Measurements from ENCODE around the gene STON2.
A peak's percentile ranks its signal among the peaks of the same experiment; 100 is the strongest.
"Not testable (repeated sequence)": the region's sequence is repeated elsewhere in the genome, so short reads cannot be mapped to it uniquely, and the experiment has no call there.

The STON2 gene

DNA sequence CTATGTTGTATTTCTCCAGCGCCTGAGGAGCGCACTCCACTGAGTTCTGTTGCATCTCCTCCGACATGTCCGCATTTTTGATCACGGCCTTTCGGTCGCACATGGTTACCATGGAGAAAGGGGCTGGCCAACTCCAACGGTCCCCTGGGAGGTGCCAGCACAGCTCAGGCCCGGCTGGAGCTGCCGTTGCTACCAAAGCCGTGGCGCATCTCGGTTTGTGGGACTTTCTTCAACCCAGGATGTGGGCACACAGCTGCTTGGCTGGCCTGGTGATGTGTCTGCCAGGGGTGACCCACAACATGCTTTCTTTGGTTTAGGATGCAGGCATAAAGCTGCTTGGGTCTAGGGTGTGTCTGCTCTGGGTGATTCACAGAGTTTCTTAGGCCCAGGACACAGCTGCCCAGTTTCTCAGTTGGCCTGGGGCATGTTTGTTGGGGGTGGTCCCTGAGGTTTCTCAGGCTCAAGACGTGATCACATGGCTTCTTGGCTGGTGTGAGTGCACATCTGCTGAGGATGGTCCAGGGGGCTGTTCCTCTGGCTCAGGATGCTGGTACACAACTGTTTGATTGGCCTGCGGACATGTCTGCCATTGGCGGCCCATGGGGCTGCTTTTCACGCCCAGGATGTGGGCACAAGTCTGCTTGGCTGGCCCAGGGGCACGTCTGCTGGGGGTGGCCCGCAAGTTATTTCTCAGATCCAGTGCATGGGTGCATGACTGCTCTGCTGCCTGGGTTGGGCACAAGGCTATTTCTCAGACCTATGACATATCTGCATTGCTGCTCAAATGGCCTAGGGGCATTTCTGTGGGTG is 153.5 kb downstream of the STON2 start:
- TF ChIP-seq, protein P1, sequence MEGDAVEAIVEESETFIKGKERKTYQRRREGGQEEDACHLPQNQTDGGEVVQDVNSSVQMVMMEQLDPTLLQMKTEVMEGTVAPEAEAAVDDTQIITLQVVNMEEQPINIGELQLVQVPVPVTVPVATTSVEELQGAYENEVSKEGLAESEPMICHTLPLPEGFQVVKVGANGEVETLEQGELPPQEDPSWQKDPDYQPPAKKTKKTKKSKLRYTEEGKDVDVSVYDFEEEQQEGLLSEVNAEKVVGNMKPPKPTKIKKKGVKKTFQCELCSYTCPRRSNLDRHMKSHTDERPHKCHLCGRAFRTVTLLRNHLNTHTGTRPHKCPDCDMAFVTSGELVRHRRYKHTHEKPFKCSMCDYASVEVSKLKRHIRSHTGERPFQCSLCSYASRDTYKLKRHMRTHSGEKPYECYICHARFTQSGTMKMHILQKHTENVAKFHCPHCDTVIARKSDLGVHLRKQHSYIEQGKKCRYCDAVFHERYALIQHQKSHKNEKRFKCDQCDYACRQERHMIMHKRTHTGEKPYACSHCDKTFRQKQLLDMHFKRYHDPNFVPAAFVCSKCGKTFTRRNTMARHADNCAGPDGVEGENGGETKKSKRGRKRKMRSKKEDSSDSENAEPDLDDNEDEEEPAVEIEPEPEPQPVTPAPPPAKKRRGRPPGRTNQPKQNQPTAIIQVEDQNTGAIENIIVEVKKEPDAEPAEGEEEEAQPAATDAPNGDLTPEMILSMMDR (conservative IDR thresholded peaks at IDR 0.05; ENCODE audit: low read length), result no peak
- DNase-seq (ENCODE audit: low read depth), result peak; percentile 73
- H3K4me3 ChIP-seq (ENCODE audit: low read length), result no peak overlapping the region

- TF ChIP-seq, protein P1 (conservative IDR thresholded peaks at IDR 0.05; ENCODE audit: low read length), result no peak
- peak; percentile 80 for DNase-seq (ENCODE audit: low read depth)
- H3K4me3 ChIP-seq (ENCODE audit: low read length), result no peak overlapping the region
These were observed 154.4 kb downstream of the STON2 start for GRCh38 chr14:81245771-81246170.

DNA sequence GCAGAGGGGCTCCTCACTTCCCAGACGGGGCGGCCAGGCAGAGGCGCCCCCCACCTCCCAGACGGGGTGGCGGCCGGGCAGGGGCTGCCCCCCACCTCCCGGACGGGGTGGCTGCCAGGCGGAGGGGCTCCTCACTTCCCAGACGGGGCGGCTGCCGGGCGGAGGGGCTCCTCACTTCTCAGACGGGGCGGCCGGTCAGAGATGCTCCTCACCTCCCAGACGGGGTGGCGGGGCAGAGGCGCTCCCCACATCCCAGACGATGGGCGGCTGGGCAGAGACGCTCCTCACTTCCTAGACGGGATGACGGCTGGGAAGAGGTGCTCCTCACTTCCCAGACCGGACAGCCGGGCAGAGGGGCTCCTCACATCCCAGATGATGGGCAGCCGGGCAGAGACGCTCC is 155.7 kb downstream of the STON2 start:
- DNase-seq (ENCODE audit: low read depth); H3K4me3 ChIP-seq (ENCODE audit: low read length): not testable (repeated sequence)

- TF ChIP-seq, protein P1 (conservative IDR thresholded peaks at IDR 0.05; ENCODE audit: low read length), result no peak
- no peak overlapping the region for H3K4me3 ChIP-seq (ENCODE audit: low read length)
- no peak for DNase-seq (ENCODE audit: low read depth)
These were observed 156.6 kb downstream of the STON2 start for GRCh38 chr14:81243499-81243898.

DNA sequence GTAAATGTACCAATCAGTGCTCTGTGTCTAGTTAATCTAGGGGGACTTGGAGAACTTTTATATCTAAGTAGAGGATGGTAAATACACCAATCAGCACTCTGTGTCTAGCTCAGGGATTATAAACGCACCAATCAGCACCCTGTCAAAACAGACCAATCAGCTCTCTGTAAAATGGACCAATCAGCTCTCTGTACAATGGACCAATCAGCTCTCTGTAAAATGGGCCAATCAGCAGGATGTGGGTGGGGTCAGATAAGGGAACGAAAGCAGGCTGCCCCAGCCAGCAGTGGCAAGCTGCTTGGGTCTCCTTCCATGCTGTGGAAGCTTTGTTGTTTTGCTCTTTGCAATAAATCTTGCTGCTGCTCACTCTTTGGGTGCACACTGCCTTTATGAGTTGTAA is 163.3 kb downstream of the STON2 start:
- not testable (repeated sequence) for H3K4me3 ChIP-seq (ENCODE audit: low read length); DNase-seq (ENCODE audit: low read depth)

DNA sequence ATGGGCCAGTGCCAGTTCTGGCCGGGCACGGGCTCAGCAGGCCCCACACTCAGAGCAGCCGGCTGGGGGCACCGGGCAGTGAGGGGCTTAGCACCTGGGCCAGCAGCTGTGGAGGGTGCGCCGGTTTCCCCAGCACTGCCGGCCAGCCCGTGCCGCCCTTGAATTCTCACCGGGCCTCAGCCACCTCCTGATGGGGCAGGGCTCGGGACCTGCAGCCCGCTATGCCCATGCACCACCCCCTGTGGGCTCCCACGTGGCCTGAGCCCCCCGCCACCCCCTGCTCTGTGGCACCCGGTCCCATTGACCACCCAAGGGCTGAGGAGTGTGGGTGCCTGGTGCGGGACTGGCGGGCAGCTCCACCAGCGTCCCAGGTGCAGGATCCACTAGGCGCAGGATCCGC is 164.0 kb downstream of the STON2 start:
- TF ChIP-seq, protein P1 (conservative IDR thresholded peaks at IDR 0.05; ENCODE audit: low read length), result no peak
- H3K4me3 ChIP-seq (ENCODE audit: low read length), result no peak overlapping the region
- DNase-seq (ENCODE audit: low read depth), result no peak

DNA sequence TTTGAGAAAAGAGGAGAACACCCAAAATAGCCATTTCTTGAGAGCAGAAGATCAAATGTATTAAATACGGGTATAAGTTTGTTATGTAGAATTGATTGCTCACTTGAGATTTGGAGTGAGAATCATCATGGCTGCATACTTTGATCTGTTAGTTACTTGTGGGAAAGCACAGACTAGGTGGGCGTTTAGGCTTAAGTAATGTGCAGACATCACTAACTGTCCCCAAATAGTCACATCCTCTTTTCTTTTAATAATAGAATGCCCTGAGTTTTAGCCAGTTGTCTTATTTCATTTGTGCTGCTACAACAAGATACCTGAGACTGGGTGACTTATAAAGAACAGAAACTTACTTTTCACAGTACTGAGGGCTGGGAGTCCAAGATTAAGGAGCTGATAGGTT is 165.0 kb downstream of the STON2 start:
- no peak for DNase-seq (ENCODE audit: low read depth)
- no peak overlapping the region for H3K4me3 ChIP-seq (ENCODE audit: low read length)
- TF ChIP-seq, protein P1 (conservative IDR thresholded peaks at IDR 0.05; ENCODE audit: low read length), result no peak

DNA sequence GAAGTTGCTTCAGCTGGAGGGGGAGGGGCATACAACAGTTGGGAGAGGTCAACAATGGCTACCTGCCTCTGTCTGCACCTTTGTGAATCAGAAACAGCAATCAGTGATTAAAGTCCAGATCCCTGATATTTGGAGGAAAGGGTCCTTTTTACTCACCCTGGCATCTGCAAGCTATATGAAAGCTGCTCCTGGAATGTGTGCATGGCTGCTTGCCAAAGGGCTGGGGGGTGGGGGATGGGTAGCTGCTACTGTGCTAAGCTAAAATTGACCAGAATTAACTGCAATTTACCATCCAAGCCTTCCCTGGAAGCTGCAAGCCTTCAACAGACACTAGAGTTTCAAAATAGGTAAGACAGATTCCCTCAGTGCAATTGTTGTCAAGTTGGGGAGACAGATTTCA is 165.8 kb downstream of the STON2 start:
- DNase-seq (ENCODE audit: low read depth), result no peak
- TF ChIP-seq, protein P1 (conservative IDR thresholded peaks at IDR 0.05; ENCODE audit: low read length), result no peak

More for the DNA sequence above, 165.8 kb downstream of the STON2 start:
- H3K4me3 ChIP-seq (ENCODE audit: low read length), result no peak overlapping the region
